Nephron progenitor cell (in vitro differentiated cells): Measurements from ENCODE around the gene IST1.

ENCODE experiments used
- DNase-seq: peaks from one replicate; pipeline ENCODE4 v3.0.0; 2021
- H3K27ac Mint-ChIP-seq: 2 replicates; pipeline ENCODE4 v1.8.0; 2021; ENCODE audit warnings: mild to moderate bottlenecking, moderate library complexity, mixed read lengths
- H3K27me3 Mint-ChIP-seq: 2 replicates; pipeline ENCODE4 v1.8.0; 2021; ENCODE audit warnings: mild to moderate bottlenecking, low read depth, mixed read lengths; ENCODE audit not compliant: poor library complexity
- H3K36me3 Mint-ChIP-seq: 2 replicates; pipeline ENCODE4 v1.8.0; 2021; ENCODE audit warnings: low read depth, mixed read lengths
- H3K4me1 Mint-ChIP-seq: 2 replicates; pipeline ENCODE4 v1.8.0; 2021; ENCODE audit warnings: mixed read lengths
- H3K4me3 Mint-ChIP-seq: 2 replicates; pipeline ENCODE4 v1.8.0; 2021; ENCODE audit warnings: mild to moderate bottlenecking, moderate library complexity, mixed read lengths
- H3K9me3 Mint-ChIP-seq: 2 replicates; pipeline ENCODE4 v1.8.0; 2021; ENCODE audit warnings: mild to moderate bottlenecking, moderate library complexity, mixed read lengths
- CTCF ChIP-seq: fragments of 200-600 bp; sonication (generic); IDR thresholded peaks from 2 replicates; pipeline ENCODE4 v1.5.0; 2021; ENCODE audit warnings: antibody characterized with exemption

IST1 gene

GRCh38 chr16:71916397-71916920 lies 21.1 kb downstream of the IST1 start:
- Mint-ChIP-seq H3K4me3 (no peak overlapping the region), H3K9me3 (peaks cover 20% of the 10 kb centered on the region), H3K27ac (peak overlapping the region; percentile 17), H3K4me1 (peaks cover 11% of the 10 kb centered on the region), H3K27me3 (no peaks in the 10 kb centered on the region), H3K36me3 (peaks cover 100% of the 10 kb centered on the region)
- no peak for DNase-seq
- no peak for TF ChIP-seq CTCF

- no peak for TF ChIP-seq CTCF
- H3K4me3 Mint-ChIP-seq: no peak overlapping the region
- H3K4me1 Mint-ChIP-seq: peaks cover 11% of the 10 kb centered on the region
- peaks cover 6% of the 10 kb centered on the region for H3K9me3 Mint-ChIP-seq
- peaks cover 97% of the 10 kb centered on the region for H3K36me3 Mint-ChIP-seq
- H3K27ac Mint-ChIP-seq: peak overlapping the region; percentile 36
- no peaks in the 10 kb centered on the region for H3K27me3 Mint-ChIP-seq
- no peak for DNase-seq
Observed at GRCh38 chr16:71917900-71918299, 22.6 kb downstream of the IST1 start.

- H3K9me3 Mint-ChIP-seq: no peaks in the 10 kb centered on the region
- H3K27me3 Mint-ChIP-seq: no peaks in the 10 kb centered on the region
- H3K4me1 Mint-ChIP-seq: peaks cover 11% of the 10 kb centered on the region
- TF ChIP-seq CTCF: no peak
- no peak for DNase-seq
- H3K36me3 Mint-ChIP-seq: peaks cover 96% of the 10 kb centered on the region
- H3K4me3 Mint-ChIP-seq: no peak overlapping the region
- peak overlapping the region; percentile 87 for H3K27ac Mint-ChIP-seq
Observed at GRCh38 chr16:71919035-71919434, 23.7 kb downstream of the IST1 start.

GRCh38 chr16:71920658-71921057 lies 25.3 kb downstream of the IST1 start:
- no peaks in the 10 kb centered on the region for H3K9me3 Mint-ChIP-seq
- H3K36me3 Mint-ChIP-seq: peaks cover 91% of the 10 kb centered on the region
- no peak overlapping the region for H3K4me3 Mint-ChIP-seq
- H3K27me3 Mint-ChIP-seq: no peaks in the 10 kb centered on the region
- DNase-seq: no peak
- H3K27ac Mint-ChIP-seq: no peak overlapping the region
- peaks cover 7% of the 10 kb centered on the region for H3K4me1 Mint-ChIP-seq
- TF ChIP-seq CTCF: no peak

- Mint-ChIP-seq H3K4me3 (no peak overlapping the region), H3K9me3 (no peaks in the 10 kb centered on the region), H3K36me3 (peaks cover 86% of the 10 kb centered on the region), H3K27me3 (no peaks in the 10 kb centered on the region), H3K27ac (peak overlapping the region; percentile 9), H3K4me1 (peaks cover 2% of the 10 kb centered on the region)
- TF ChIP-seq CTCF: no peak
- no peak for DNase-seq
Observed at GRCh38 chr16:71923941-71924690, 28.8 kb downstream of the IST1 start.

- no peaks in the 10 kb centered on the region for H3K27me3 Mint-ChIP-seq
- peaks cover 84% of the 10 kb centered on the region for H3K36me3 Mint-ChIP-seq
- no peaks in the 10 kb centered on the region for H3K4me1 Mint-ChIP-seq
- no peak for DNase-seq
- H3K4me3 Mint-ChIP-seq: no peak overlapping the region
- TF ChIP-seq CTCF: no peak
- no peaks in the 10 kb centered on the region for H3K9me3 Mint-ChIP-seq
- no peak overlapping the region for H3K27ac Mint-ChIP-seq
Observed at GRCh38 chr16:71924710-71925109, 29.4 kb downstream of the IST1 start.
